ENCODE measurements around the gene GNB1.

The GNB1 gene

GRCh38 chr1:1779320-1779675, 111.6 kb downstream of the GNB1 start:
- H3K27ac ChIP-seq = peak overlapping the region; percentile 100

GRCh38 chr1:1778663-1779319, 112.1 kb downstream of the GNB1 start:
- TF ChIP-seq CTCF (conservative IDR thresholded peaks at IDR 0.05) = peak; percentile 53

More at GRCh38 chr1:1779320-1779675, 111.6 kb downstream of the GNB1 start:
- TF ChIP-seq CTCF (conservative IDR thresholded peaks at IDR 0.05) = no peak; the same call in 1 of the 2 replicates

GRCh38 chr1:1777950-1778662, 112.8 kb downstream of the GNB1 start, which contains the start of gene NADK:
TSS of gene NADK (minus strand) at chr1:1778470. CDS start at chr1:1765406, 13,064 bp downstream.
- peak within 1 kb of the TSS; percentile 100 for H3K27ac ChIP-seq
- TF ChIP-seq CTCF (conservative IDR thresholded peaks at IDR 0.05) = no peak

More at GRCh38 chr1:1778663-1779319, 112.1 kb downstream of the GNB1 start:
- H3K27ac ChIP-seq = peak overlapping the region; percentile 100

GRCh38 chr1:1777583-1777899, 113.3 kb downstream of the GNB1 start:
- H3K27ac ChIP-seq = peak overlapping the region; percentile 100
- no peak for TF ChIP-seq CTCF (conservative IDR thresholded peaks at IDR 0.05)

- H3K27ac ChIP-seq = peak overlapping the region; percentile 100
- TF ChIP-seq CTCF (conservative IDR thresholded peaks at IDR 0.05) = no peak
These were observed 114.0 kb downstream of the GNB1 start for GRCh38 chr1:1776672-1777582.

- no peak for TF ChIP-seq CTCF (conservative IDR thresholded peaks at IDR 0.05)
- peak overlapping the region; percentile 100 for H3K27ac ChIP-seq
These were observed 115.3 kb downstream of the GNB1 start for GRCh38 chr1:1775327-1776226.

Measured in VCaP (cell line).